Right ventricle myocardium superior (tissue), 1 donor: Measurements from ENCODE around the gene CEP128. TPM values are rescaled to one million over a fixed set of nuclear protein-coding genes. Genes with fewer than 3 reads are reported as not detected.

Experiments used
- ATAC-seq: fragments of 200-7000 bp; cut with Tn5 transposase; one replicate; pipeline ENCODE4 v1.9.1; 2020; ENCODE audit warnings: mild to moderate bottlenecking; ENCODE audit not compliant: poor library complexity
- DNase-seq: peaks from one replicate; pipeline ENCODE4 v3.0.0-alpha.2; 2020
- intact Hi-C: fragments of 100-400 bp; cut with DNase I; formaldehyde crosslinking; loops from one replicate; pipeline ENCODE4 v1.11.2; 2022
- total RNA-seq: library from RNA; stranded (reverse); fragmentation: NEBNext Ultra II Directional; extraction: Animal tissue kit (Norgen Biotek cat#: 25700); gene quantifications from one replicate; pipeline ENCODE4 v1.2.1, GENCODE V29; 2021
- donor health status: DM: no; HTN: yes; CAD: no; lungs with severe emphysema.

CEP128 gene
- total RNA-seq, 1 donor from 2014 or later, result 3.9 TPM

GRCh38 chr14:80605536-80605935 is 336.0 kb downstream of the CEP128 start:
- DNase-seq (no peak), ATAC-seq (no peak)
- intact Hi-C loops, result no loop called here

- intact Hi-C loops, result no loop called here
- ATAC-seq, result no peak
- DNase-seq, result no peak
These were observed 338.6 kb downstream of the CEP128 start for GRCh38 chr14:80602946-80603345.

GRCh38 chr14:80587096-80587724 is 354.3 kb downstream of the CEP128 start:
- DNase-seq, result no peak
- intact Hi-C loops, result no loop called here
- peak; percentile 63 for ATAC-seq

GRCh38 chr14:80586131-80586530 is 355.4 kb downstream of the CEP128 start:
- intact Hi-C loops, result no loop called here

GRCh38 chr14:80585506-80585835 is 356.1 kb downstream of the CEP128 start:
- no peak for ATAC-seq
- intact Hi-C loops, result no loop called here

More at GRCh38 chr14:80586131-80586530, 355.4 kb downstream of the CEP128 start:
- DNase-seq (no peak), ATAC-seq (no peak)

DNA sequence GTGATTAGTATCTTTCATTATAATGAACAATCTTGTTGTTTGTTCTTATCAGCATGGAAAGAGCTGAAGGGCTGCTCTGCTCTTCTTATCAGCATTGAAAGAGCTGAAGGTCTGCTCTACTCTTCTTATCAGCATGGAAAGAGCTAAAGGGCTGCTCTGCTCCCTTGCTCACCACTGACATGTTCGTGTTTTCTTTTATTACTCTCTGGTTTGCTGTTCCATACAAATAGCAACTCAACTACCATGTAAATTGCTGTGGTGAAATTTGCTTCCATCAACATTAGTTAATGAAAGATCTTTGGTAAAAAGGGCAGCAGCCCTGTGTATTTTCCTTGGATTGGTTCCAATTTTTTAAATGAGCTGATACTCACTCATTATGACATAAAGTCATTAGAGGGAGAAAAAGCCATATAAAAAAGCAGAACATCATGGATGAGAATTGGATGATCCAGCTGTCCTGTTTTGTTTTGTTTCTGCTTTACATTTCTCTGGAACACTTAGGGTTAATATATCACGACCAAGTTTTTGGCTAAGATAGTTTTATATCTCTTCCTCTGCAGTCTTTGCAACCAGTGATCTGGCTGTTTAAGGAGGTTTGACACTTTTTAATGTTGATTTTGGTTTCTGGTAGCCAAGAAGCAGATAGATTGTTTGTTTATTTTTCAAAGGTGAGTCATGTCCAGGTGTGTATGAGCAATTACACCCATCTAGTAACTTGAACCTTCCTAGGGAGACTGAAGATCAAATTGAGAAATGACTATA is 356.6 kb downstream of the CEP128 start:
- intact Hi-C loops, result no loop called here
- ATAC-seq, result no peak
- no peak for DNase-seq

More at GRCh38 chr14:80585506-80585835, 356.1 kb downstream of the CEP128 start:
- no peak for DNase-seq

GRCh38 chr14:80577599-80577998 is 363.9 kb downstream of the CEP128 start:
- intact Hi-C loops, result no loop called here
- DNase-seq (no peak), ATAC-seq (no peak)

DNA sequence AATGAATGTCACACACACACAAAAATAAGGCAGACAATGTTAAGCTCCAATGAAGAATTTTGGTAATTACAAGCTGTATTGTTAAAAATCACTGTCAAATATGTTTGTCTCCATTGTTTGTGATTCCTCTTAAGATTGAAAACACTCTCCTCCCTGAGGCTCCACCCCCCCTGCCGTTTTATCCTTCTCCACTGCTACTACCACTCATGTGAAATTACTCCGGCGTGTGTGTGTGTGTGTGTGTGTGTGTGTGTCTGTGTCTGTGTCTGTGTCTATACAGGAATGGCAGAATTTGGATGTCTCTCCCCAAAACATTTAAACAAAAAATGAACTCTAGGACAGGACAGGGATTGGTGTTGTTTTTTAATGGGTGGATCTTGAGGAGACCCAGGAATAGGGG is 365.1 kb downstream of the CEP128 start:
- intact Hi-C loops, result no loop called here
- ATAC-seq (no peak), DNase-seq (no peak)

GRCh38 chr14:80575763-80576162 is 365.8 kb downstream of the CEP128 start:
- intact Hi-C loops, result no loop called here
- no peak for ATAC-seq
- DNase-seq, result no peak

GRCh38 chr14:80572666-80573065 is 368.9 kb downstream of the CEP128 start:
- intact Hi-C loops, result no loop called here
- DNase-seq (no peak), ATAC-seq (no peak)

GRCh38 chr14:80570930-80571298 is 370.6 kb downstream of the CEP128 start:
- DNase-seq (no peak), ATAC-seq (no peak)
- intact Hi-C loops, result no loop called here

GRCh38 chr14:80567905-80568536 is 373.5 kb downstream of the CEP128 start:
- DNase-seq, result no peak
- intact Hi-C loops, result no loop called here
- ATAC-seq, result no peak

- DNase-seq (no peak), ATAC-seq (no peak)
- intact Hi-C loops, result no loop called here
These were observed 376.5 kb downstream of the CEP128 start for GRCh38 chr14:80565001-80565400.

- DNase-seq (no peak), ATAC-seq (no peak)
- intact Hi-C loops, result no loop called here
These were observed 377.5 kb downstream of the CEP128 start for GRCh38 chr14:80564051-80564450.

GRCh38 chr14:80560800-80561657 is 380.5 kb downstream of the CEP128 start:
- intact Hi-C loops, result no loop called here
- ATAC-seq (no peak), DNase-seq (no peak)

- DNase-seq (no peak), ATAC-seq (no peak)
- intact Hi-C loops, result no loop called here
These were observed 387.4 kb downstream of the CEP128 start for GRCh38 chr14:80554139-80554538.

GRCh38 chr14:80549141-80549540 is 392.4 kb downstream of the CEP128 start:
- intact Hi-C loops, result no loop called here
- ATAC-seq, result peak; percentile 64

DNA sequence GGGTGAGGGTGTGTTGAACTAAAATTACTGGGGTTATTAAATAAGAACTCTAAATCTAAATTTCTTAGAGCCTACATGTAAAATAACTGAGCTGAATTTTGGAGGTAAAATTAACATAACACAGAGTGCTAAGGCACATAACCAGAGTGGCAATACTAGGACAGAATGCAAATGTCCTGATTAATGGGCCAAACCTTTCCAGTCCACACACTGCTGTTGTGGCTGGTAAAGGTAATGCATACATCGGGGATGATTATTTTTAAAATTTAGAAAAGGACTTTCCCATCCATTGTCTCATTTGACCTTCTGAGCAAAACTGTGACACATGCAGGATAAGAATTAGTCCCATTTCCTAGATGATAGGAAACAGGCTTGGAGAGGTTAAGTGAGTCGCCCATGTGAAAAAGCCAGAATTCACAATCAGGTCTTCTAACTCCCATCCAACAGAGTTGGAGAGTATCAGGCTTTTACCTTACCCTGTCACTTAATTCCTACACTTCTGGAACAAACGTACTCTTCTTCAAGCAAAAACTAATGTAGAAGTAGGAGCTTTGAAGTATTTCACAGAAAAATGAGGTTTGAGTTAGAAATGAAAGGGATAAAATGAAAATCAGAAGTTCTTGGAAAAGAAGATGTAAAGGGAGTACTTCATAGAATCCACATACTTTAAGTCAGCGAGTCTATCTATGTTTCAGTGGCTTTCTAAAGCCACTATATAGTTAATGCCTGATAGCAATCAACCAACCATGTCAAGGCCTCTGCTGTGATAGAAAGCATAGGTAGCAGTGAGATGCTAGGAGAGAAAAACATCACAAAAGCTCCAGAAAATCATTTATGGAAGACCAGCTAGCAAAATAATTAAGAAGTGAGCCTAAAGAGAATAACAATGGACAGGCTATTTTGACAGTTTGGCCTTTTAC is 395.3 kb downstream of the CEP128 start:
- DNase-seq, result no peak
- intact Hi-C loops, result no loop called here
- ATAC-seq, result no peak

More at GRCh38 chr14:80549141-80549540, 392.4 kb downstream of the CEP128 start:
- DNase-seq, result no peak
